Activated naive CD8-positive, alpha-beta T cell treated with anti-CD3 and anti-CD28 coated beads, Interleukin-2, amount 50 U/mL, for 24 hours (primary cell): ENCODE data around the gene UNC5A.

Experiments
- ATAC-seq: fragments of 150-1000 bp; cut with Tn5 transposase; one replicate; pipeline ENCODE4 v1.10.0; 2021
- DNase-seq: peaks from one replicate; pipeline ENCODE4 v3.0.0; 2021
- H3K27ac Mint-ChIP-seq: one replicate; pipeline ENCODE4 v1.8.0; 2021; ENCODE audit warnings: mild to moderate bottlenecking, mixed read lengths
- H3K27me3 Mint-ChIP-seq: one replicate; pipeline ENCODE4 v1.8.0; 2021; ENCODE audit warnings: mixed read lengths
- H3K36me3 Mint-ChIP-seq: one replicate; pipeline ENCODE4 v1.8.0; 2021; ENCODE audit warnings: low read depth, mixed read lengths
- H3K4me1 Mint-ChIP-seq: one replicate; pipeline ENCODE4 v1.8.0; 2021; ENCODE audit warnings: mixed read lengths
- H3K4me3 Mint-ChIP-seq: one replicate; pipeline ENCODE4 v1.8.0; 2021; ENCODE audit warnings: mild to moderate bottlenecking, moderate library complexity, mixed read lengths
- H3K9me3 Mint-ChIP-seq: one replicate; pipeline ENCODE4 v1.8.0; 2021; ENCODE audit warnings: mixed read lengths

The UNC5A gene

DNA sequence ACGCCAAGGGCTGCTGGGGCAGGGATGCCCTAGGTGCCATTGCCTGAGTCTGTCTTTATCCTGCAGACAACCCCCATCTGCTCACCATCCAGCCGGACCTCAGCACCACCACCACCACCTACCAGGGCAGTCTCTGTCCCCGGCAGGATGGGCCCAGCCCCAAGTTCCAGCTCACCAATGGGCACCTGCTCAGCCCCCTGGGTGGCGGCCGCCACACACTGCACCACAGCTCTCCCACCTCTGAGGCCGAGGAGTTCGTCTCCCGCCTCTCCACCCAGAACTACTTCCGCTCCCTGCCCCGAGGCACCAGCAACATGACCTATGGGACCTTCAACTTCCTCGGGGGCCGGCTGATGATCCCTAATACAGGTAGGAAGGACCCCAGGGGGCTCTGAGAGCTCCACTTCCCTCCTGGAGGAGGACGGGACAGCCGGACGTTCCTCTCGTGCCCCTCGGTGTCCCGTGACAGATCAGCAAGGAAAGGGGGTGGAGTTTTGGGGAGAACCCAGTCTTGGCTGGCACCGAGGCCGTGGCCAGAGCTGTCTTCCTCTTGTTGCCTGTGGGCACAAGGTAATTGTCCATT, 63.9 kb downstream of the UNC5A start:
- no peak for DNase-seq
- Mint-ChIP-seq H3K4me1 (peaks cover 10% of the 10 kb centered on the region), H3K36me3 (no peaks in the 10 kb centered on the region), H3K4me3 (no peak overlapping the region), H3K27ac (no peak overlapping the region), H3K9me3 (no peaks in the 10 kb centered on the region), H3K27me3 (peaks cover 29% of the 10 kb centered on the region)
- no peak for ATAC-seq

DNA sequence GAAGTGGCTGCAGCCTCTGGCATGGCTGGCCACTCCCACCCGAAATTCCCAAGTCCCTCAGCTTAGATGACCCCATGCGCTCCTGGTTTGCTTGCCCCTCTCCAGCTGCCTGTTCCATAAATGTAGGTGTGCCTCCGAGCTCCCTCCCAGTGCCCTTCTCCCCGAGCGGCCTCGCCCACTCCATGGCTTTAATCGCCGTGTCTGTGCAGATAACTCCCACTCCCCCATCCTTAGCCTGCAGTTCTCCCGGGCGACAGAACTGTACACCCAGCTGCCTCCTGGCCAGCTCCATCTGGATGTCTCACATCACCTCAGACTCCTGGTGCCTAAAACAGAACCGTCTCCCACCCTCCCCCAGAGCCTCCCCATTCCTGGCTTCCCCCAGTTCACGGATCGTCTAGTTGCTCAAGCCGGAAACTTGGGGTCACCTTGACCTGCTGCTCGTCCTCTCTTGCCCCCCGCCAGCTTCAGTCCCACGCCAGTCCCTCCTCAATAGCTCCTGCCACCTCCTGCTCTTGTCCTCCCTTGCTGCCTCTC, 64.7 kb downstream of the UNC5A start:
- no peak overlapping the region for H3K4me3 Mint-ChIP-seq
- H3K27me3 Mint-ChIP-seq = peaks cover 29% of the 10 kb centered on the region
- H3K9me3 Mint-ChIP-seq = no peaks in the 10 kb centered on the region
- DNase-seq (no peak), ATAC-seq (no peak)
- H3K4me1 Mint-ChIP-seq = peaks cover 10% of the 10 kb centered on the region
- no peak overlapping the region for H3K27ac Mint-ChIP-seq
- H3K36me3 Mint-ChIP-seq = no peaks in the 10 kb centered on the region

DNA sequence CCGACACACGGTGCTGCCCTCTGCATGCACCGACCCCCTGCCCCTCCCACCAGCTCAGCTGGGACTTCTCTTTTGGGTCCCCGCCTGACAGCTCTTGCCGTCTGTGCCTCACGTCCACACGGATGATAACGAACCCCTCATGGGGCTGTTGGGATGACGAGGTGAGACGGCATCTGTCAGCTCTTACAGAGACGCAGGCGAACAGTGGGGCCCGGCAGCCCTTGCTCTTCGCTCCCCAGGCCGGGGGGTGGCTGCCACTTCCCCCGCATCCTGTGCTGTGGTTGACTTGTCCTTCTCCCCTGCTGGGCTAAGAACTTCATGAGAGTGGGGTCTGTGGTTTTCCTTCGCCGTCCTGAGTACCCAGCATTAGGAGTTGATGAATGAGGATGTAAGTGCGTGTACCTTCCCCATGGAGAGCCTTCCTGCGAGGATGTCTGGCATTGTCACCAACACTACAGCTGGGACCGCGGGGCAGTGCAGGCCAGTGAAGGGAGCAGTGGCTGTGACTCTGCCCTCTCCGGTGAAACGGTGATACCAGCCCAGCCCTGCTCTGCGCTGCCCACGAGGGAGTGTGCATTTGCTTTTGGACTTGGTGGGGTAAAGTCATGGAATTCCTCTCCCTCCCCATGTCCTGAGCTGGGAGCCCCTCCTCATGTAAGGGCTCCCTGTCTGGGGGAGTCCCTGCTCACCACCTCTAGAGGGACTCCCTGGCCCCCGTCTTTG, 65.6 kb downstream of the UNC5A start:
- Mint-ChIP-seq H3K36me3 (no peaks in the 10 kb centered on the region), H3K4me3 (no peak overlapping the region), H3K9me3 (no peaks in the 10 kb centered on the region), H3K27ac (no peak overlapping the region), H3K27me3 (peaks cover 29% of the 10 kb centered on the region), H3K4me1 (peaks cover 10% of the 10 kb centered on the region)
- DNase-seq (peak; percentile 15), ATAC-seq (no peak)

DNA sequence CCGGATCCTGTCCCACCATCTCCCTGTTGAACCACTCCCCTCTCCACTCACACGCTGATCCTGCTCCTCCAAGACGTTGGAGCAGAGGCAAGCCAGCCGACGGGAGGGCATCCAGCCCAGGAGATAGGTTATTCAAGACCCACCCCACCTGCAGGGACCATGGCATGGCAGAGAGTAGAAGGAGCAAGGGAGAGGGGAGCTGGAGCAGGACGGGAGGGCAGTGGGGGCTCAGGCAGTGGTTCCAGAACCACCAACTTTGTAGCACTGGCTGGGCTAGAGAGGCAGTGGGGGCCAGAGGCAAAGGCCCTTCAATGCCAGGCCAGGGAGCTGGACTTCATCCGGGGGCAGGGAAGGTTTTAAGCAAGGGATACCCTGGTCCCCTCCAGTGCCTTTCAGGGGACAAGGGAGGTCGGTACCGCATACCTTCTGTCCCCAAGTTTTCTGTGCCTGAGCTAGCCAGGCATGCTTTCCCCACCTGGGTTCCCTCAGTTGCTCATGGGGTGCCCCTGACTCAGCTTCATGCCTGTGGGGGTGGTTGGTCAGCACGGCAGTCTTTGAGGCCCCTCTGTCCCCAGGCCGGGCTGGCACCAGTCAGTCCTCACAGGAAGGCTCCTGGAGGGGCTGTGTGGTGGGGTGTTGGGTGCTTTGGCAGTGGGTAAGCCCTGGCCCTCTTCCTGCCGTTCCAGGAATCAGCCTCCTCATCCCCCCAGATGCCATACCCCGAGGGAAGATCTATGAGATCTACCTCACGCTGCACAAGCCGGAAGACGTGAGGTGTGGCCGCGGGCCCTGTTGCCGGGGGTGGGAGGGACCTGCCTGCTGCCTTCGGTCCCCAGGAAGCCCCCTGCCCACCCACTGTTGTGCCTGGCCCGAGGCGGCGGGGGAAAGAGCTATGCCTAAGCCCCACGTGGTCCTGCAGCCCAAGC, 66.4 kb downstream of the UNC5A start:
- H3K36me3 Mint-ChIP-seq = no peaks in the 10 kb centered on the region
- H3K4me1 Mint-ChIP-seq = peaks cover 10% of the 10 kb centered on the region
- H3K27ac Mint-ChIP-seq = no peak overlapping the region
- no peak overlapping the region for H3K4me3 Mint-ChIP-seq
- peaks cover 29% of the 10 kb centered on the region for H3K27me3 Mint-ChIP-seq
- no peaks in the 10 kb centered on the region for H3K9me3 Mint-ChIP-seq
- DNase-seq = no peak
- no peak for ATAC-seq

DNA sequence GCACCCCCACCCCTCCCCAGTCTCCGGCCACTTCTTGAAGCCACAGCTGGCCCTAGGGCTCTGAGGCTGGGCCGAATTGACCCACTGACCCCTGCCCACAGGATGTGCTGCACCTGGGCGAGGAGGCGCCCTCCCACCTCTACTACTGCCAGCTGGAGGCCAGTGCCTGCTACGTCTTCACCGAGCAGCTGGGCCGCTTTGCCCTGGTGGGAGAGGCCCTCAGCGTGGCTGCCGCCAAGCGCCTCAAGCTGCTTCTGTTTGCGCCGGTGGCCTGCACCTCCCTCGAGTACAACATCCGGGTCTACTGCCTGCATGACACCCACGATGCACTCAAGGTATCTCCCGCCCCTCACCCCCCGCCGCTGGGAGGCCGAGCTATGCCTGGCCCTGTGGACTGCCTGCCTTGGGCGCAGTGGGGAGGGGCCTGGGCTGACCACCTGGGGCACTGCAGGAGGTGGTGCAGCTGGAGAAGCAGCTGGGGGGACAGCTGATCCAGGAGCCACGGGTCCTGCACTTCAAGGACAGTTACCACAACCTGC, 67.5 kb downstream of the UNC5A start:
- Mint-ChIP-seq H3K27ac (no peak overlapping the region), H3K9me3 (no peaks in the 10 kb centered on the region), H3K27me3 (peaks cover 29% of the 10 kb centered on the region), H3K36me3 (no peaks in the 10 kb centered on the region), H3K4me1 (peaks cover 10% of the 10 kb centered on the region), H3K4me3 (no peak overlapping the region)
- no peak for DNase-seq
- ATAC-seq = no peak

DNA sequence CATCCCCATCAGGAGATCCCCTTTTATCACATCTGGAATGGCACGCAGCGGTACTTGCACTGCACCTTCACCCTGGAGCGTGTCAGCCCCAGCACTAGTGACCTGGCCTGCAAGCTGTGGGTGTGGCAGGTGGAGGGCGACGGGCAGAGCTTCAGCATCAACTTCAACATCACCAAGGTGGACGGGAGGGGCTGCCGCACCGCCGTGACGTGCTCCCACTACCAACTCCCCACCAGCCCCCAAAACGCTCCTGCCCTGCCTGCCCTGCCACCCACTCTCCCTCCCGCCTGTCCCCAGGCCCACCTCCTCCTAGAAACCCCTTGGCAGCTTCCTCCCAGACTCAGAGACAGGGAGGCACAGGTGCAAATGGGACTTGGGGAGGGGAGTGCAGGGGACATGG, 68.1 kb downstream of the UNC5A start:
- Mint-ChIP-seq H3K36me3 (no peaks in the 10 kb centered on the region), H3K4me3 (no peak overlapping the region), H3K4me1 (peaks cover 10% of the 10 kb centered on the region), H3K27me3 (peaks cover 29% of the 10 kb centered on the region), H3K9me3 (no peaks in the 10 kb centered on the region), H3K27ac (no peak overlapping the region)
- DNase-seq (no peak), ATAC-seq (no peak)

DNA sequence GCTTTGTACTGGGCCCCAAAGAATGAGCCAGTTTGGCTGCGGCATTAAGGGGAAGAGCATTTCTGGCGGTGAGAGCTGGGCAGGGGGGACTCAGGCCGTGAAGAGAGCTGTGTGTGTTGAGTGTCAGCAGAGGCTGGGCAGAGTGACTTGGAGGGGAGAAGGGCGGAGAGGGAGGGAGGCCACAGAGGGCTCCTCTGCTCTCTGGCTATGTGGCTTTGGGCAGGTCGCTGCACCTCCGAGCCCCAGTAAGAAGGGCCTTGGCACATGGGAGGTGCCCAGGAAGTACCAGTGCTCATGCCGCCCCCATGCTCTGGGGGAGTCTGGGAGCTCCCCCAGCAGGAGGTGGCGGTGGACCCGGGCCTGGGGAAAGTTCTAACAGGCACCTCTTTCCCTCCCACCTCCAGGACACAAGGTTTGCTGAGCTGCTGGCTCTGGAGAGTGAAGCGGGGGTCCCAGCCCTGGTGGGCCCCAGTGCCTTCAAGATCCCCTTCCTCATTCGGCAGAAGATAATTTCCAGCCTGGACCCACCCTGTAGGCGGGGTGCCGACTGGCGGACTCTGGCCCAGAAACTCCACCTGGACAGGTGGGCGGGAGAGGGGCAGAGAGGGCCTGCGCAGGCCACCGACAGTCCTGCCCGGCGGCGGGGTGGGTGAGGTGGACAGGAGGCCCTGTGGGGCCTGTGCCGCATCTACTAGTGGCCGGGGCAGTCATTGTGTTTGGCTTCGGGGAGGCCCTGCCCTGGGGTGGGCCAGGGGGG, 68.7 kb downstream of the UNC5A start:
- H3K4me1 Mint-ChIP-seq = peaks cover 10% of the 10 kb centered on the region
- DNase-seq = no peak
- no peak for ATAC-seq

DNA sequence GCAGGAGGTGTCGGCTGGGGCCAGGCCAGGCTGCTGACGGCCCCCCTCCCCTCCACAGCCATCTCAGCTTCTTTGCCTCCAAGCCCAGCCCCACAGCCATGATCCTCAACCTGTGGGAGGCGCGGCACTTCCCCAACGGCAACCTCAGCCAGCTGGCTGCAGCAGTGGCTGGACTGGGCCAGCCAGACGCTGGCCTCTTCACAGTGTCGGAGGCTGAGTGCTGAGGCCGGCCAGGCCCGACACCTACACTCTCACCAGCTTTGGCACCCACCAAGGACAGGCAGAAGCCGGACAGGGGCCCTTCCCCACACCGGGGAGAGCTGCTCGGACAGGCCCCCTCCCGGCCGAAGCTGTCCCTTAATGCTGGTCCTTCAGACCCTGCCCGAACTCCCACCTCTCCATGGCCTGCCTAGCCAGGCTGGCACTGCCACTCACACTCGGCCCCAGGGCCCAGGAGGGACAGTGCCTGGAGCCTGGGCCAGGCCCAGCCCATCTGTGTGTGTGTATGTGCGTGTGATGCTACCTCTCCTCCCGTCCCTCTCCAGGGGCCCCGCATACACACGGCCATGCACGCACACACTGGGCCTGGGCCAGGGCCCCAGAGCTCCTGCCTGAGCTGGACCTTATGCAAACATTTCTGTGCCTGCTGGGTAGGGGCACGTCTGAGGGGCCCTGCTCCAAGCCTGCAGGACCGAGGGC, 69.5 kb downstream of the UNC5A start:
- Mint-ChIP-seq H3K4me1 (peaks cover 10% of the 10 kb centered on the region), H3K9me3 (no peaks in the 10 kb centered on the region), H3K4me3 (no peak overlapping the region), H3K27me3 (peaks cover 26% of the 10 kb centered on the region), H3K36me3 (no peaks in the 10 kb centered on the region), H3K27ac (no peak overlapping the region)
- DNase-seq (no peak), ATAC-seq (no peak)

More for the DNA sequence above, 68.7 kb downstream of the UNC5A start:
- Mint-ChIP-seq H3K9me3 (no peaks in the 10 kb centered on the region), H3K36me3 (no peaks in the 10 kb centered on the region), H3K27ac (no peak overlapping the region), H3K27me3 (peaks cover 29% of the 10 kb centered on the region), H3K4me3 (no peak overlapping the region)

DNA sequence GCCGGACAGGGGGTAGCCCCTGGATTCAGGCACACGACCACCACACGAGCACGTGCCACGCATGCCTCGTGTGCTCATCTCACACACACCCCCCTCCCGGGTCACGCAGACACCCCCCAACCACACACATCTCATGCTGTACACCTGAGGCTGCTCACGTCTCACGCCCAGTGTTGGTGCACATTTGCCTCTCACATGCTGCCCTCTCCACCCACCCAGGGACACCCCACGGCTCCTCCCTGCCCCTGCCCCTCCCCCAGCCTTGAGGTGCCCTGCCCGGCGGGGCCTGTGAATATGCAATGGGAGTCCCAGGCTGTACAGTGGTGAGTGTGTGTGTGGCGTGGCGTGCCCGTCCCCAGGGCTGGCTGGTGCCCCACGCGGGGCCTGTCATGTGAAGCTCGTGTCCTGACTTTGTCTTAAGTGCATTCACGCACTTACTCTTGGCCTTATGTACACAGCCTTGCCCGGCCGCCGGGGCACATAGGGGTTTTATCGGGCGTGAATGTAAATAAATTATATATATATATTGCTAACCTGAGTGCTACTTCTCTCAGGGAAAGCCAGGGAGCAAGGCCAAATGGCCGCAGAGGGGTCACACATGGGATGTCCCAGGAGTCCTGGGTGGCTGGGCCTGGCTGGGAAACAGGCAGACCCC, 70.1 kb downstream of the UNC5A start:
- no peak overlapping the region for H3K27ac Mint-ChIP-seq
- ATAC-seq (no peak), DNase-seq (no peak)
- H3K4me1 Mint-ChIP-seq = peaks cover 10% of the 10 kb centered on the region
- no peaks in the 10 kb centered on the region for H3K36me3 Mint-ChIP-seq
- peaks cover 19% of the 10 kb centered on the region for H3K27me3 Mint-ChIP-seq
- no peaks in the 10 kb centered on the region for H3K9me3 Mint-ChIP-seq
- H3K4me3 Mint-ChIP-seq = no peak overlapping the region

DNA sequence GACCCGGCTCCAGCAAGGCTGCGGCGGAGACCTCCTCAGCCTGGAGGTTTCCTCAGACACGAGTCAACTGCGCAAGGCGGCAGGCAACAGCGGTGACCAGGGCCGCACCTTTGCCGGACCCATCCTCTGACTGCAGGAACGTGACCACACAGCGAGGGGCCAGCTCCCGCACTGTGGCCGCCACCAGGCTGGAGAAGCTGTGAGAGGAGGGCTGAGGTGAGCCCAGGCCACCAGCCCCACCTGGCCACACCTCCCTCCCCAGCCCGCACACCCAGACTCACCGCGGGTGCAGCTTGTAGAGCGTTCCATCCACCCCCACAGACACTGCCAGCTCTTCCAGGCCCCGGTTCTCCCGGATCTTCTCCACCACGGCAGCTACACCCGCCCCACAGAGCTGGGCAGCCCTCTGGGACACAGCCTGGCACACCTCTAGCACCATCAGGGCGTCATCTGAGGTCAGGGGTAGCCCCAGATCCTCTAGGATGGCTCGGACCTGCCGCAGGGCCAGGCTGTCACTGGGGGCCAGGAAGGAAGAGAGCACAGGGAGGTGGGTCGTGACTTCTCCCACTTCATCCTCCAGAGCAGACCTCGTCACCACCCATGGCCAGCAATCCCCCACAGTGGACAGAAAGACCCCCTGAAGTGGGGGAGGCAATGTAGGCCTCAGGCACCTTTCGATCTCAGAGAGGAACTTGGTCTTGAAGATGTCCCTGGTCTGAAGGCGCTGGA, 70.8 kb downstream of the UNC5A start:
- Mint-ChIP-seq H3K4me3 (no peak overlapping the region), H3K4me1 (peaks cover 3% of the 10 kb centered on the region), H3K27ac (no peak overlapping the region), H3K27me3 (peaks cover 12% of the 10 kb centered on the region), H3K36me3 (no peaks in the 10 kb centered on the region), H3K9me3 (no peaks in the 10 kb centered on the region)
- ATAC-seq (no peak), DNase-seq (no peak)

DNA sequence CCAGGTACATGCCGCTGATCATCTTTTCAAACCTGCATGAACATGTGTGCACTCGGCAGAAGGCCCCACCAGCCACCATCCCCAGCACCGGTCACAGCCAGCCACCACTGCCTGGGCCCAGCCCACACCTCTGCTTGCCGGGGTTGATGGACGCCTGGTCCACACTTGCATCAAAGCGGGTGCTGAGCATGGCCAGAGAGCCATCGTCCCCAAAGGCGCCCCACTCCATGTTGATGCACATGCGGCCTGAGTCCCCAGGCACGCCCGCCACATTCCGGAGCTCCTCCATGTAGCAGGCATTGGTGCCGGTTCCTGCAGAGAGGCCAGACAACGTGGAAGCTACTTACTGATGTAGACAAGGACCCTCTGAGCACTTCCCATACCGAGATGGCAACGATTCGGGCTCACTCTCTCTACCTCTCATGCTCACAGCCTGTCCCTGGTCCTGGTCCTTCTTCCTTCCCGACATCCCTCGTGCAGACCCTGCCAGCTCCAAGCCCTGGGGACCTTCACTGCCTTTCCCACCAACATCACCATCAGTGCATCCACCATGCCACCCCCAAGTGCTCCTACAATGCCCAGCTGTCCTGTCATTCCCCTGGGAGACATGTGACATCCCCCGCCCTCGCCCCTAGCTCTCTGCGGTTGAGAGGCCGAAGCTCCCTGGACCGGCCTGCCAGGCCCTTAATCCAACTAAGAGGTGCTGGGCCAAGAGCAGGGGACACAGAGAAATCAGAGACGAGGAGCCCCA, 71.6 kb downstream of the UNC5A start:
- H3K4me3 Mint-ChIP-seq = no peak overlapping the region
- no peak for DNase-seq
- H3K27me3 Mint-ChIP-seq = peaks cover 4% of the 10 kb centered on the region
- H3K9me3 Mint-ChIP-seq = no peaks in the 10 kb centered on the region
- no peak overlapping the region for H3K27ac Mint-ChIP-seq
- H3K4me1 Mint-ChIP-seq = no peaks in the 10 kb centered on the region
- H3K36me3 Mint-ChIP-seq = no peaks in the 10 kb centered on the region
- ATAC-seq = no peak

DNA sequence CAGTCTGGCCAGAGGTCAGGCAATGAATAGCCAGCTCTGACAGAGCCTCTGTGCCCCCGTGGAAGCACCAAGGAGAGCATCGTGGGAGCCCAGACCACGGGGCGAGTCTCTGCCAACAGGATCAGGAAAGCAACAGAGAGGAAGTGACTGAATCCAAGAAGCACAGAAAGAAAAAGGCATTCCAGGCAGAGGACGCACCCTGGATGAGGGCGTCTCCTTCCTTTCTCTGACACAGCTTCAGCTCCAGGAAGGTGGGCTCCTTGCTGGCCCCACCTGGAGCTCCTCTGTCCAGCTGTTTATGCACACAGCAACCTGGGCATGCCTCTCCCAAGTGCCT, 72.2 kb downstream of the UNC5A start:
- no peaks in the 10 kb centered on the region for H3K9me3 Mint-ChIP-seq
- H3K36me3 Mint-ChIP-seq = no peaks in the 10 kb centered on the region
- no peak for DNase-seq
- no peak for ATAC-seq
- no peak overlapping the region for H3K27ac Mint-ChIP-seq
- peaks cover 3% of the 10 kb centered on the region for H3K27me3 Mint-ChIP-seq
- no peaks in the 10 kb centered on the region for H3K4me1 Mint-ChIP-seq
- H3K4me3 Mint-ChIP-seq = no peak overlapping the region
